PC-9 (cell line): Measurements from ENCODE around the gene FBXO36. TPM values are rescaled to one million over a fixed set of nuclear protein-coding genes. Genes with fewer than 3 reads are reported as not detected.

ENCODE experiments used
- BruUV-seq: library from RNA; stranded (reverse); fragments of 400-500 nt; replicated peaks from 2 replicates; lab custom pipeline; 2021; lab: Mats Ljungman, UMichigan
- CTCF ChIA-PET: fragments of 300-600 bp; sonication (Branson Sonifier 250); formaldehyde crosslinking; loops from one replicate; lab custom pipeline; 2022; ENCODE audit warnings: antibody characterized with exemption; lab: Charles Lee
- POLR2A ChIA-PET: fragments of 300-600 bp; sonication (Branson Sonifier 250); formaldehyde crosslinking; loops from one replicate; lab custom pipeline; 2022; ENCODE audit warnings: antibody characterized with exemption; ENCODE audit not compliant: unreplicated experiment; lab: Charles Lee
- DNase-seq, 2 experiments: peaks; one replicate each; pipeline versions ENCODE4 v3.0.0 to v3.0.0-alpha.2; 2015 to 2022; ENCODE audit warnings: mixed read lengths in 1 of 2
- H2AFZ ChIP-seq: fragments of 200-600 bp; sonication (generic); 2 replicates; pipeline ENCODE4 v1.8.1; 2017; ENCODE audit warnings: antibody characterized with exemption
- H3F3A ChIP-seq: fragments of 200-600 bp; sonication (generic); 2 replicates; pipeline ENCODE4 v1.8.1; 2017; ENCODE audit warnings: antibody characterized with exemption, mild to moderate bottlenecking, low read depth; ENCODE audit not compliant: insufficient read depth
- H3K27ac ChIP-seq: fragments of 200-600 bp; sonication (generic); 2 replicates; pipeline ENCODE4 v1.6.1; 2016; ENCODE audit warnings: mixed run types
- H3K27me3 ChIP-seq: fragments of 200-600 bp; sonication (generic); 2 replicates; pipeline ENCODE4 v1.6.1; 2016; ENCODE audit warnings: low read depth, mixed run types; ENCODE audit not compliant: insufficient read depth
- H3K36me3 ChIP-seq: fragments of 200-600 bp; sonication (generic); 2 replicates; pipeline ENCODE4 v1.6.1; 2016; ENCODE audit warnings: low read depth, mixed run types
- H3K4me1 ChIP-seq: fragments of 200-600 bp; sonication (generic); replicated peaks from 2 replicates; pipeline ENCODE4 v1.6.1; 2016; ENCODE audit warnings: mixed run types; ENCODE audit not compliant: insufficient read depth
- H3K4me2 ChIP-seq: fragments of 200-600 bp; sonication (generic); 2 replicates; pipeline ENCODE4 v1.6.1; 2017; ENCODE audit warnings: mixed run types
- H3K4me3 ChIP-seq: fragments of 200-600 bp; sonication (generic); 2 replicates; pipeline ENCODE4 v1.6.1; 2016; ENCODE audit warnings: mixed run types
- H3K79me2 ChIP-seq: fragments of 200-600 bp; sonication (generic); 2 replicates; pipeline ENCODE4 v1.6.1; 2017; ENCODE audit warnings: low read depth, mixed run types
- H3K9me2 ChIP-seq: fragments of 200-600 bp; sonication (generic); 2 replicates; pipeline ENCODE4 v1.8.1; 2017; ENCODE audit warnings: mild to moderate bottlenecking; ENCODE audit not compliant: insufficient read depth
- H3K9me3 ChIP-seq: fragments of 200-600 bp; sonication (generic); 2 replicates; pipeline ENCODE4 v1.8.1; 2016; ENCODE audit warnings: low read depth; ENCODE audit not compliant: insufficient read depth
- H4K20me1 ChIP-seq: fragments of 200-600 bp; sonication (generic); 2 replicates; pipeline ENCODE4 v1.8.1; 2017; ENCODE audit not compliant: insufficient read depth
- EZH2 ChIP-seq: fragments of 200-600 bp; sonication (generic); IDR thresholded peaks from 2 replicates; pipeline ENCODE4 v1.8.0; 2017; ENCODE audit warnings: antibody characterized with exemption, low read depth
- intact Hi-C: fragments of 100-400 bp; cut with micrococcal nuclease; formaldehyde crosslinking; loops from one replicate; pipeline ENCODE4 v1.10.0; 2022; ENCODE audit not compliant: unreplicated experiment
- total RNA-seq: library from RNA; stranded (reverse); gene quantifications from 2 replicates; pipeline ENCODE4 v1.2.3, GENCODE V29; 2021
- TF ChIP-seq, protein P1 (sequence below): fragments of 200-600 bp; sonication (generic); conservative IDR thresholded peaks from 2 replicates; pipeline ENCODE4 v1.6.1; 2017; ENCODE audit warnings: mixed run types, antibody characterized with exemption, mild to moderate bottlenecking, moderate library complexity

Gene FBXO36
- total RNA-seq, 1 experiment from 2014 or later = 3.9 TPM

DNA sequence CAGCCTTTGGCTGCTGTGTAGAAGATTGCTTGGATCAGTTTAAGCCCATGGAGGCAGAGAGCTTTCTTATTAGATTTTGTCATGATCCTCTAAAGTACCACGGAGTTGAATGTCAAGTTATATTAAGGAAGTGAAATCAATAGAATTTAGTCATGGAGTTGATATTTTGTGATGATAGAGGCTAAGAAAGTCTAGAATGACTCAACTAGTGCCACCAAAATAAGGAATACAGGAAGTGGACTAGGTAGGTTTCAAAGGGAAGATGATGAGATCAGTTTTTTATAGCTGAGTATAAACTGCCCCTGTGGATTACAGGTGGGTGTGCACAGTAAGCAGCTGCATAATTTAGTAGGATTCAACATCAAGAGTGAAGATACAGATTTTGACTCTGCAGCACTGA, 25.2 kb downstream of the FBXO36 start:
- no peak for DNase-seq
- Histone ChIP-seq H4K20me1 (no peaks in the 10 kb centered on the region), H3K27ac (no peak overlapping the region), H3K79me2 (no peaks in the 10 kb centered on the region), H3F3A (no peaks in the 10 kb centered on the region), H3K9me2 (no peaks in the 10 kb centered on the region), H3K4me3 (no peak overlapping the region), H3K4me1 (no peaks in the 10 kb centered on the region), H2AFZ (no peak overlapping the region), H3K27me3 (no peaks in the 10 kb centered on the region), H3K4me2 (no peak overlapping the region), H3K36me3 (no peaks in the 10 kb centered on the region), H3K9me3 (no peaks in the 10 kb centered on the region)
- TF ChIP-seq EZH2 = no peak
- TF ChIP-seq, protein P1, sequence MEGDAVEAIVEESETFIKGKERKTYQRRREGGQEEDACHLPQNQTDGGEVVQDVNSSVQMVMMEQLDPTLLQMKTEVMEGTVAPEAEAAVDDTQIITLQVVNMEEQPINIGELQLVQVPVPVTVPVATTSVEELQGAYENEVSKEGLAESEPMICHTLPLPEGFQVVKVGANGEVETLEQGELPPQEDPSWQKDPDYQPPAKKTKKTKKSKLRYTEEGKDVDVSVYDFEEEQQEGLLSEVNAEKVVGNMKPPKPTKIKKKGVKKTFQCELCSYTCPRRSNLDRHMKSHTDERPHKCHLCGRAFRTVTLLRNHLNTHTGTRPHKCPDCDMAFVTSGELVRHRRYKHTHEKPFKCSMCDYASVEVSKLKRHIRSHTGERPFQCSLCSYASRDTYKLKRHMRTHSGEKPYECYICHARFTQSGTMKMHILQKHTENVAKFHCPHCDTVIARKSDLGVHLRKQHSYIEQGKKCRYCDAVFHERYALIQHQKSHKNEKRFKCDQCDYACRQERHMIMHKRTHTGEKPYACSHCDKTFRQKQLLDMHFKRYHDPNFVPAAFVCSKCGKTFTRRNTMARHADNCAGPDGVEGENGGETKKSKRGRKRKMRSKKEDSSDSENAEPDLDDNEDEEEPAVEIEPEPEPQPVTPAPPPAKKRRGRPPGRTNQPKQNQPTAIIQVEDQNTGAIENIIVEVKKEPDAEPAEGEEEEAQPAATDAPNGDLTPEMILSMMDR = no peak
- intact Hi-C loops = no loop called here
- CTCF ChIA-PET = no interaction called here
- BruUV-seq = no TSS peak
- POLR2A ChIA-PET = no interaction called here

DNA sequence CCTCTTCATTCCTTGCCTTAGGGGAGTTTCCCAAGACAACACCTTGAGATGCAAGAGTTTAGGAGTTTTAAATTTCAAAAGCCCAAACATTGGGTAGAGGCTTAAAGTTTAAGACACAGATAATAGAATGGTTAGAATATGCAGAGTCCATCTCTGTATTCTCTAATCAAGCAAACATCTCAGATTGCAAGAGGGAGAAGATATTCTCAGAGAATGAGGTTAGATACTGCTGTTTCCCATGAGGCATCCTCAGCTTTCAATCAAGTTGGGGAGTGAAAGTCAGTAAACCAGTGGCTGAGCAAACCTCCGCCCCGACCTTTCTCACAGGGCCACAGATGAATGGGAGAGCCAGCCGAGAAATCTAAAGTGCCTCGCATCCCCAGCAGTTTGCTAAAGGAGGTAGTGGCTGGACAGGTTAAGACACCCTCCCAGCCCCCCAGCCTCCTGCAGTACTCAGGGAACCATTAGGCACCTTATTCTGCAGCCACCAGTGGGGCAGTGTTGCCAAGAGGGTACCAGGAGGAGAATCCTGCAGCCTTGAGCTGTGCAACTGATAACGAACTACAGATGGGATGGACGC, 30.0 kb downstream of the FBXO36 start:
- CTCF ChIA-PET = no interaction called here
- H3K27me3 ChIP-seq = no peaks in the 10 kb centered on the region

DNA sequence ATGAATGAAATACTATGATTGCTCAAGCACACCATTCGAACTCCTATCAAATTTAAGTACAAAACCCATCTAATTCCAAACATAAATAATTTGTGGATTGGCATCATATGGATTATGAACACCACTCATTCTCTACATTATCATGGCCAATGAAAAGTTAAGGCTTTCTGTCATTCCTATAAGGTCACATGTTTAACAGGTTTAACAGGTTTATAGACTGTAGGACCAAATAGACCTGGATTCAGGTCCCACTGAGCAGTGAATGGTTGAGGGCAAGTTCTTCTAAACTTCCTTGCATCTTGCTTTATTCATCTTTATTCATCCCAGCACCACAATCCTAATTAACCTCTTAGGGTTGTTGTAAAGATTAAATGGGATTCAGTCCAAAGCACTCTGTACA, 33.4 kb downstream of the FBXO36 start:
- no peak overlapping the region for H3K27ac ChIP-seq
- no peak overlapping the region for H2AFZ ChIP-seq
- no peak overlapping the region for H3K4me2 ChIP-seq
- intact Hi-C loops = no loop called here
- H3K36me3 ChIP-seq = no peaks in the 10 kb centered on the region
- H3K9me3 ChIP-seq = no peaks in the 10 kb centered on the region
- no peaks in the 10 kb centered on the region for H4K20me1 ChIP-seq
- no peaks in the 10 kb centered on the region for H3K9me2 ChIP-seq
- no peaks in the 10 kb centered on the region for H3K79me2 ChIP-seq
- BruUV-seq = no TSS peak
- TF ChIP-seq, protein P1 = no peak
- no peak for TF ChIP-seq EZH2
- peak in 1 of 2 experiments; percentile 59 for DNase-seq
- 0 out of 2 replicates have a peak, but pooled peaks cover 8% of the 10 kb centered on the region for H3K4me1 ChIP-seq
- ChIA-PET CTCF (no interaction called here), POLR2A (no interaction called here)
- no peaks in the 10 kb centered on the region; the same call in 1 of the 2 replicates for H3F3A ChIP-seq
- H3K27me3 ChIP-seq = no peaks in the 10 kb centered on the region
- H3K4me3 ChIP-seq = no peak overlapping the region

More for the DNA sequence above, 30.0 kb downstream of the FBXO36 start:
- intact Hi-C loops = no loop called here
- Histone ChIP-seq H3F3A (no peaks in the 10 kb centered on the region; the same call in 1 of the 2 replicates), H4K20me1 (no peaks in the 10 kb centered on the region), H2AFZ (no peak overlapping the region), H3K4me1 (0 out of 2 replicates have a peak, but pooled peaks cover 8% of the 10 kb centered on the region), H3K79me2 (no peaks in the 10 kb centered on the region), H3K27ac (no peak overlapping the region), H3K9me3 (no peaks in the 10 kb centered on the region), H3K4me2 (no peak overlapping the region), H3K36me3 (no peaks in the 10 kb centered on the region), H3K9me2 (no peaks in the 10 kb centered on the region), H3K4me3 (no peak overlapping the region)
- no peak for DNase-seq
- no TSS peak for BruUV-seq
- TF ChIP-seq, protein P1 = no peak
- no peak for TF ChIP-seq EZH2
- POLR2A ChIA-PET = interaction anchor here (0.6 kb wide), 1 partner anchor 17 kb away, joined by 4 read pairs; no protein-coding TSS in a partner anchor
